ENCODE data around the gene BRICD5. TPM values are rescaled to one million over a fixed set of nuclear protein-coding genes. Genes with fewer than 3 reads are reported as not detected.

BRICD5 gene
- total and polyA plus RNA-seq, 9 donors: 3.9 to 11.0 (median 6.6) TPM

- H3K4me3 ChIP-seq (ENCODE audit: low read length): no peak overlapping the region
- H3K4me1 ChIP-seq (ENCODE audit: control insufficient read depth, insufficient read depth, low read length): peaks cover 22% of the 10 kb centered on the region
- DNase-seq: no peak
- peaks cover 59% of the 10 kb centered on the region for H3K36me3 ChIP-seq (ENCODE audit: control insufficient read depth, insufficient read depth, low read length)
- peaks cover 37% of the 10 kb centered on the region for H3K27me3 ChIP-seq (ENCODE audit: control insufficient read depth, insufficient read depth, low read length)
- WGBS (ENCODE audit: insufficient coverage): 51% methylated on average over 18 of the region's 18 CpGs
- H3K9me3 ChIP-seq (replicated peaks; ENCODE audit: control insufficient read depth, low read depth, low read length): no peaks in the 10 kb centered on the region
- H3K27ac ChIP-seq (ENCODE audit: low read length): no peak overlapping the region
These were observed 27.6 kb upstream of the BRICD5 start for GRCh38 chr16:2238150-2238837.

GRCh38 chr16:2237493-2238149, 27.0 kb upstream of the BRICD5 start:
- H3K4me1 ChIP-seq (ENCODE audit: control insufficient read depth, insufficient read depth, low read length): peaks cover 22% of the 10 kb centered on the region
- no peak overlapping the region for H3K27ac ChIP-seq (ENCODE audit: low read length)
- no peak overlapping the region for H3K4me3 ChIP-seq (ENCODE audit: low read length)
- H3K36me3 ChIP-seq (ENCODE audit: control insufficient read depth, insufficient read depth, low read length): peaks cover 59% of the 10 kb centered on the region
- no peak for DNase-seq
- H3K27me3 ChIP-seq (ENCODE audit: control insufficient read depth, insufficient read depth, low read length): peaks cover 37% of the 10 kb centered on the region
- H3K9me3 ChIP-seq (replicated peaks; ENCODE audit: control insufficient read depth, low read depth, low read length): no peaks in the 10 kb centered on the region
- 10% methylated on average over 65 of the region's 65 CpGs for WGBS (ENCODE audit: insufficient coverage)

DNA sequence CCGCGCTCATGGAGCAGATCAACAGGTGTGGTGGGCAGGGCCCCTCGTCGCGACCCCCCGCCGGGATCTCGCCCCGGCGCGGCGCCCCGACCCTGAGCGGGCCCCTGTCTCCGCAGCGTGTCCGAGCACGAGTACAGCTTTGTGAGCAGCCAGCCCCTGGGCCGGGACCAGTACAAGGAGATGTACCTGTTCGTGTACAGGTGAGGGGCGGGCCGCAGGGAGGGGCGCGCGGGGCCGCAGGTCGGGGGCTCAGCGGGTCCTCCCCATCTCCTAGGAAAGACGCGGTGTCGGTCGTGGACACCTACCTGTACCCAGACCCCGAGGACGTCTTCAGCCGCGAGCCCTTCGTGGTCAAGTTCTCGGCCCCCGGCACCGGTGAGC, 26.4 kb upstream of the BRICD5 start:
- Histone ChIP-seq H3K27me3 (ENCODE audit: control insufficient read depth, insufficient read depth, low read length) (peaks cover 37% of the 10 kb centered on the region), H3K36me3 (ENCODE audit: control insufficient read depth, insufficient read depth, low read length) (peaks cover 59% of the 10 kb centered on the region), H3K9me3 (replicated peaks; ENCODE audit: control insufficient read depth, low read depth, low read length) (no peaks in the 10 kb centered on the region), H3K27ac (ENCODE audit: low read length) (no peak overlapping the region), H3K4me3 (ENCODE audit: low read length) (peak overlapping the region; percentile 10), H3K4me1 (ENCODE audit: control insufficient read depth, insufficient read depth, low read length) (peaks cover 22% of the 10 kb centered on the region)
- DNase-seq: no peak
- WGBS (ENCODE audit: insufficient coverage): 2% methylated on average over 37 of the region's 40 CpGs

DNA sequence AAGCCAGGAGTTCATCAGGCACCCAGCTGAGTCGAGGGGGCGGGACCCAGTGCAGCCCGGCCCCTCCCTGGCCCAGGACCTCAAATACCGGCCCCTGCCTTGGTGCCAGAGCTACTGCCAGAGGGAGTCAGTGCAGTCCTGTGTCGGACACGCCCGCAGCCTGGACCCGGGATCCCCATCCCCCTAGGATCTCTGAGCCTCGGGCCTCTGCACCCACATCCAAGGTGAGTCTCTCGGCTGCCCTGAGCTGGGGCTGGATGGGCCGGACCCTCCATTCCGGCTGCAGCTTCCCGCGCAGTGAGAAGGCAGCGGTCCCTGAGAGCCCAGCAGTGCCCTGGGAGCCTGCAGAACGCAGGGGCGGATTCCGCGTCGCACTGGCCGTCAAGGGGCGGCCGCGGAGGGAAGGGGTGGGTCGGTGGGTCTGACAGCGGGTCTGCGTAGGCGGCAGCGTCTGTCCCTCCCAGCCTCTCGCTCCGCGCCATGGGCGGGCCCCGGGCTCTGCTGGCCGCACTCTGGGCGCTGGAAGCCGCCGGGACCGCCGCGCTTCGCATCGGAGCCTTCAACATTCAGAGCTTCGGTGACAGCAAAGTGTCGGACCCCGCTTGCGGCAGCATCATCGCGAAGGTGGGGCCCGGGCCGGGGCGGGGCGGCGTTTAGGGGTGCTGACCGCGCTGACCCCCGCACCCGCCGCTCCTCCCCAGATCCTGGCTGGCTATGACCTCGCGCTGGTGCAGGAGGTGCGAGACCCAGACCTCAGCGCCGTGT, 25.9 kb upstream of the BRICD5 start, which contains the start of gene DNASE1L2:
DNASE1L2 (plus strand) TSS at position 108 of the 765 bp plus-strand sequence; CDS start at position 481, 373 bp downstream.
- H3K27ac ChIP-seq (ENCODE audit: low read length): no peak within 1 kb of the TSS
- peaks cover 64% of the 10 kb centered on the region for H3K36me3 ChIP-seq (ENCODE audit: control insufficient read depth, insufficient read depth, low read length)
- WGBS (ENCODE audit: insufficient coverage): 4% methylated on average over 63 of the region's 64 CpGs
- no peaks in the 10 kb centered on the region for H3K9me3 ChIP-seq (replicated peaks; ENCODE audit: control insufficient read depth, low read depth, low read length)
- H3K27me3 ChIP-seq (ENCODE audit: control insufficient read depth, insufficient read depth, low read length): peaks cover 37% of the 10 kb centered on the region
- peak; percentile 49 for DNase-seq
- H3K4me3 ChIP-seq (ENCODE audit: low read length): peak within 1 kb of the TSS; percentile 10
- peaks cover 22% of the 10 kb centered on the region for H3K4me1 ChIP-seq (ENCODE audit: control insufficient read depth, insufficient read depth, low read length)

GRCh38 chr16:2235695-2236336, 25.2 kb upstream of the BRICD5 start:
- H3K36me3 ChIP-seq (ENCODE audit: control insufficient read depth, insufficient read depth, low read length): peaks cover 63% of the 10 kb centered on the region
- DNase-seq: no peak
- no peaks in the 10 kb centered on the region for H3K9me3 ChIP-seq (replicated peaks; ENCODE audit: control insufficient read depth, low read depth, low read length)
- peaks cover 22% of the 10 kb centered on the region for H3K4me1 ChIP-seq (ENCODE audit: control insufficient read depth, insufficient read depth, low read length)
- peaks cover 37% of the 10 kb centered on the region for H3K27me3 ChIP-seq (ENCODE audit: control insufficient read depth, insufficient read depth, low read length)
- WGBS (ENCODE audit: insufficient coverage): 82% methylated on average over 15 of the region's 19 CpGs
- no peak overlapping the region for H3K27ac ChIP-seq (ENCODE audit: low read length)
- no peak overlapping the region for H3K4me3 ChIP-seq (ENCODE audit: low read length)

GRCh38 chr16:2235234-2235651, 24.6 kb upstream of the BRICD5 start:
- WGBS (ENCODE audit: insufficient coverage): 91% methylated on average over 28 of the region's 28 CpGs

DNA sequence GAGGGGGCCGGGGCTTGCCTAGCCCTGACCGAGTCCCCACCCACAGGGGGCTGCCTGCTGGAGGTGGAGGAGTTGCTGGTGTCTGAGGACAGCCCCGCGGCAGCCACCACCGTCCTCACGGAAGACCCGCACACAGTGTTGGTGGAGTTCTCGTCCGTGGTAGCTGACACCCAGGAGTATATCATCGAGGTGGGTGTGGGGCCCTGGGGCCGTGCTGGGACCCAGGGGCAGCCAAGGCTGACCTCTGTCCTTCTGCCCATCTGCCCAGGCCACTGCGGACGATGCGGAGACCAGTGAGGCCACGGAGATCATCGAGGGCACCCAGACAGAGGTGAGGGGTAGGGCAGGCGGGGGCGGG, 24.1 kb upstream of the BRICD5 start:
- no peak for DNase-seq
- Histone ChIP-seq H3K4me1 (ENCODE audit: control insufficient read depth, insufficient read depth, low read length) (peaks cover 22% of the 10 kb centered on the region), H3K9me3 (replicated peaks; ENCODE audit: control insufficient read depth, low read depth, low read length) (no peaks in the 10 kb centered on the region), H3K36me3 (ENCODE audit: control insufficient read depth, insufficient read depth, low read length) (peaks cover 67% of the 10 kb centered on the region), H3K4me3 (ENCODE audit: low read length) (no peak overlapping the region), H3K27ac (ENCODE audit: low read length) (no peak overlapping the region), H3K27me3 (ENCODE audit: control insufficient read depth, insufficient read depth, low read length) (peaks cover 37% of the 10 kb centered on the region)
- 91% methylated on average over 17 of the region's 18 CpGs for WGBS (ENCODE audit: insufficient coverage)

More at GRCh38 chr16:2235234-2235651, 24.6 kb upstream of the BRICD5 start:
- Histone ChIP-seq H3K4me3 (ENCODE audit: low read length) (no peak overlapping the region), H3K36me3 (ENCODE audit: control insufficient read depth, insufficient read depth, low read length) (peaks cover 64% of the 10 kb centered on the region), H3K9me3 (replicated peaks; ENCODE audit: control insufficient read depth, low read depth, low read length) (no peaks in the 10 kb centered on the region), H3K4me1 (ENCODE audit: control insufficient read depth, insufficient read depth, low read length) (peaks cover 22% of the 10 kb centered on the region), H3K27me3 (ENCODE audit: control insufficient read depth, insufficient read depth, low read length) (peaks cover 37% of the 10 kb centered on the region), H3K27ac (ENCODE audit: low read length) (no peak overlapping the region)
- DNase-seq: no peak

DNA sequence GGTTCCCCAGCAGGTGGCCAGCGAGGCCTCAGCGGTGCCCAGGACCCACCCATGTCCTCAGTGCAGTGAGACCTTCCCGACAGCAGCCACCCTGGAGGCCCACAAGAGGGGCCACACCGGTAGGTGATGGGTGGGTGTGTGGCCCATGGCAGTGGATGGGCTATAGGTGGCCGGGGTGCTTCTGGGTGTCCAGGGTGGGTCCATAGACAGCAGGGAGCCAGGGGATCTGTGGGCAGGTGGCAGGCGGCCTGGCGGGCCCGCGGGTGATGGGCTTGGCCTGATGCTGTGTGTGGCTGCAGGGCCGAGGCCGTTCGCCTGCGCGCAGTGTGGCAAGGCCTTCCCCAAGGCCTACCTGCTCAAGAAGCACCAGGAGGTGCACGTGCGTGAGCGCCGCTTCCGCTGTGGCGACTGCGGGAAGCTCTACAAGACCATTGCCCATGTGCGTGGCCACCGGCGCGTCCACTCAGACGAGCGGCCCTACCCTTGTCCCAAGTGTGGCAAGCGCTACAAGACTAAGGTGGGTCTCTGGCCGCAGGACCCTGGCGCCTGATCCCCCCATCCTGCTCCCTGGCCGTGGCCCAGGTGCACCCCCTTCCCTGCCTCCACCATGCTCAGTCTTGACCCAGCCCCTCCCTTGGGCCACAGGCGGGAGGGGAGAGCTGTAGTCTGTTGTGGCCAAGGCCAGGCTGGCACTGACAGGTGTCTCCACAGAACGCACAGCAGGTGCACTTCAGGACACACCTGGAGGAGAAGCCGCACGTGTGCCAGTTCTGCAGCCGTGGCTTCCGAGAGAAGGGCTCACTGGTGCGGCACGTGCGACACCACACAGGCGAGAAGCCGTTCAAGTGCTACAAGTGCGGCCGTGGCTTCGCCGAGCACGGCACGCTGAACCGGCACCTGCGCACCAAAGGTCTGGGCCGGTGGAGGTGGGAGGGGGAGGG, 23.5 kb upstream of the BRICD5 start:
- no peak overlapping the region for H3K4me3 ChIP-seq (ENCODE audit: low read length)
- peaks cover 37% of the 10 kb centered on the region for H3K27me3 ChIP-seq (ENCODE audit: control insufficient read depth, insufficient read depth, low read length)
- H3K9me3 ChIP-seq (replicated peaks; ENCODE audit: control insufficient read depth, low read depth, low read length): no peaks in the 10 kb centered on the region
- no peak for DNase-seq
- 94% methylated on average over 35 of the region's 51 CpGs for WGBS (ENCODE audit: insufficient coverage)
- H3K27ac ChIP-seq (ENCODE audit: low read length): no peak overlapping the region
- H3K4me1 ChIP-seq (ENCODE audit: control insufficient read depth, insufficient read depth, low read length): peaks cover 22% of the 10 kb centered on the region
- peaks cover 68% of the 10 kb centered on the region for H3K36me3 ChIP-seq (ENCODE audit: control insufficient read depth, insufficient read depth, low read length)

GRCh38 chr16:2233046-2233775, 22.5 kb upstream of the BRICD5 start:
- Histone ChIP-seq H3K36me3 (ENCODE audit: control insufficient read depth, insufficient read depth, low read length) (peaks cover 75% of the 10 kb centered on the region), H3K27me3 (ENCODE audit: control insufficient read depth, insufficient read depth, low read length) (peaks cover 32% of the 10 kb centered on the region), H3K4me3 (ENCODE audit: low read length) (no peak overlapping the region), H3K9me3 (replicated peaks; ENCODE audit: control insufficient read depth, low read depth, low read length) (no peaks in the 10 kb centered on the region), H3K4me1 (ENCODE audit: control insufficient read depth, insufficient read depth, low read length) (peaks cover 22% of the 10 kb centered on the region), H3K27ac (ENCODE audit: low read length) (no peak overlapping the region)
- no peak for DNase-seq
- WGBS (ENCODE audit: insufficient coverage): 94% methylated on average over 26 of the region's 28 CpGs

Data from muscle of leg (tissue), 11 donors.